Neuron (in vitro differentiated cells): ENCODE measurements around the gene RCAN3.
"Not testable (repeated sequence)": the region's sequence is repeated elsewhere in the genome, so short reads cannot be mapped to it uniquely, and the experiment has no call there.

Experiments
- H2AFZ ChIP-seq: one replicate; pipeline ENCODE4 v1.6.1; 2013; ENCODE audit warnings: low read depth, mild to moderate bottlenecking, inconsistent platforms, low read length, moderate library complexity
- H3K27me3 ChIP-seq: one replicate; pipeline ENCODE4 v1.6.1; 2013; ENCODE audit warnings: low read length; ENCODE audit not compliant: insufficient read depth
- H3K36me3 ChIP-seq: one replicate; pipeline ENCODE4 v1.6.1; 2013; ENCODE audit warnings: low read length; ENCODE audit not compliant: insufficient read depth
- H3K4me1 ChIP-seq: one replicate; pipeline ENCODE4 v1.6.1; 2013; ENCODE audit warnings: low read length; ENCODE audit not compliant: insufficient read depth
- H3K4me3 ChIP-seq: 2 replicates; pipeline ENCODE4 v1.5.1; 2013; ENCODE audit warnings: mild to moderate bottlenecking, low read length, moderate library complexity
- H3K9me3 ChIP-seq: one replicate; pipeline ENCODE4 v1.6.1; 2013; ENCODE audit warnings: low read length

Gene RCAN3

GRCh38 chr1:24502709-24503058 is at the start of gene RCAN3:
Gene RCAN3, plus strand, starts transcription at chr1:24502836. Its CDS starts 11,537 bp downstream, at chr1:24514373.
- no peaks in the 10 kb centered on the region for H3K36me3 ChIP-seq
- H2AFZ ChIP-seq: no peak within 1 kb of the TSS
- no peaks in the 10 kb centered on the region for H3K9me3 ChIP-seq
- peak within 1 kb of the TSS; percentile 37 for H3K4me3 ChIP-seq
- H3K27me3 ChIP-seq: peaks cover 55% of the 10 kb centered on the region
- H3K4me1 ChIP-seq: no peaks in the 10 kb centered on the region

- Histone ChIP-seq H3K27me3 (no peaks in the 10 kb centered on the region), H3K36me3 (no peaks in the 10 kb centered on the region), H3K9me3 (no peaks in the 10 kb centered on the region), H3K4me1 (no peaks in the 10 kb centered on the region), H3K4me3 (no peak overlapping the region), H2AFZ (no peak overlapping the region)
These were observed 49.6 kb upstream of the RCAN3 start for GRCh38 chr1:24452922-24453485.

DNA sequence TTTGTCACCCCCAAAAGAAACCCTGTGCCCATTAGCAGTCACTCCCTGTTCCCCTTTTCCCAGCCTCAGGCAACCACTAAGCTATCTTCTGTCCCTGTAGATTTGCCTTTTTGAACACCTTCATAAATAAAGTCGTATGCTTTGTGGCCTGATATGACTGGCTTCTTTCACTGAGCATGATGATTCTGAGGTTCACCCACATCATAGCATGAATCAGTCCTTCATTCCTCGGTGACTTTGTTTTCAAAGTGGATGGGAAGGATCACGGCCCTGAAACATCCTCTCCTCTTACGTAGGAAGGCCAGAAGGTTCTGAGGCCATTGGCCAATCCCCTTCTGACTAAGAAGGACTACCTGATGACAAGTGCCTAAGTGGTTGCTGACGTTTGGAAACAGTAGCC is 48.0 kb upstream of the RCAN3 start:
- Histone ChIP-seq H3K4me1 (no peaks in the 10 kb centered on the region), H2AFZ (no peak overlapping the region), H3K4me3 (no peak overlapping the region), H3K36me3 (no peaks in the 10 kb centered on the region), H3K27me3 (no peaks in the 10 kb centered on the region), H3K9me3 (no peaks in the 10 kb centered on the region)

DNA sequence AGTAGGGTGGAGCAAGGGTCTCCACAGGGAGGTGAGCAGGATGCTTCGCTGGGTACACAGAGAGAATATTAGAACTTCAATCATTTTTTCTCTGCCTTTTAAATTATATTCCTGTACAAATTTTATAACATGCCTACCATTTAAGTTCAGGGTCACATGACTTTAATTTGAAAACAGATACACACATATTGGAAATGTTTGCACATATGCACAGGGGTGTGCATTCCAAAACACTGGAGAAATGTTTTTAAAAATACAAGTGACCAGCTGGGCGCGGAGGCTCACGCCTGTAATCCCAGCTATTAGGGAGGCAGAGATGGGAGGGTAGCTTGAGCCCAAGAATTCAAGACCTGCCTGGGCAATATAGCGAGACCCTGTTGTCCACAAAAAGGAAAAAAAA is 47.4 kb upstream of the RCAN3 start:
- Histone ChIP-seq H3K4me1 (no peaks in the 10 kb centered on the region), H3K36me3 (no peaks in the 10 kb centered on the region), H2AFZ (no peak overlapping the region), H3K27me3 (no peaks in the 10 kb centered on the region), H3K9me3 (no peaks in the 10 kb centered on the region), H3K4me3 (no peak overlapping the region)

GRCh38 chr1:24457866-24458265 is 44.8 kb upstream of the RCAN3 start:
- H3K27me3 ChIP-seq: no peaks in the 10 kb centered on the region
- no peak overlapping the region for H2AFZ ChIP-seq
- no peaks in the 10 kb centered on the region for H3K36me3 ChIP-seq
- no peak overlapping the region for H3K4me3 ChIP-seq
- no peaks in the 10 kb centered on the region for H3K4me1 ChIP-seq
- H3K9me3 ChIP-seq: no peaks in the 10 kb centered on the region

- no peaks in the 10 kb centered on the region for H3K27me3 ChIP-seq
- no peak overlapping the region for H3K4me3 ChIP-seq
- H3K36me3 ChIP-seq: no peaks in the 10 kb centered on the region
- H3K4me1 ChIP-seq: peaks cover 11% of the 10 kb centered on the region
- no peak overlapping the region for H2AFZ ChIP-seq
- no peaks in the 10 kb centered on the region for H3K9me3 ChIP-seq
These were observed 42.9 kb upstream of the RCAN3 start for GRCh38 chr1:24459551-24460266.

GRCh38 chr1:24462128-24462527 is 40.5 kb upstream of the RCAN3 start:
- H3K4me3 ChIP-seq, H3K9me3 ChIP-seq, H3K27me3 ChIP-seq, H2AFZ ChIP-seq, H3K36me3 ChIP-seq: not testable (repeated sequence)
- H3K4me1 ChIP-seq: peaks cover 11% of the 10 kb centered on the region

- Histone ChIP-seq H3K4me3 (no peak overlapping the region), H3K9me3 (no peaks in the 10 kb centered on the region), H3K36me3 (no peaks in the 10 kb centered on the region)
These were observed 38.6 kb upstream of the RCAN3 start for GRCh38 chr1:24463776-24464735.

GRCh38 chr1:24465099-24465498 is 37.5 kb upstream of the RCAN3 start:
- Histone ChIP-seq H3K4me3 (no peak overlapping the region), H3K36me3 (no peaks in the 10 kb centered on the region), H3K4me1 (peaks cover 19% of the 10 kb centered on the region), H3K9me3 (no peaks in the 10 kb centered on the region), H2AFZ (no peak overlapping the region), H3K27me3 (no peaks in the 10 kb centered on the region)

More at GRCh38 chr1:24463776-24464735, 38.6 kb upstream of the RCAN3 start:
- no peak overlapping the region for H2AFZ ChIP-seq
- no peaks in the 10 kb centered on the region for H3K27me3 ChIP-seq
- peaks cover 19% of the 10 kb centered on the region for H3K4me1 ChIP-seq

- H3K9me3 ChIP-seq: no peaks in the 10 kb centered on the region
- no peaks in the 10 kb centered on the region for H3K27me3 ChIP-seq
- H2AFZ ChIP-seq: no peak overlapping the region
- no peaks in the 10 kb centered on the region for H3K36me3 ChIP-seq
- no peak overlapping the region for H3K4me3 ChIP-seq
- peaks cover 19% of the 10 kb centered on the region for H3K4me1 ChIP-seq
These were observed 37.0 kb upstream of the RCAN3 start for GRCh38 chr1:24465638-24466037.

GRCh38 chr1:24468685-24469316 is 33.8 kb upstream of the RCAN3 start:
- H3K36me3 ChIP-seq: no peaks in the 10 kb centered on the region
- H3K9me3 ChIP-seq: no peaks in the 10 kb centered on the region
- H3K4me3 ChIP-seq: no peak overlapping the region
- H3K27me3 ChIP-seq: no peaks in the 10 kb centered on the region
- peaks cover 12% of the 10 kb centered on the region for H3K4me1 ChIP-seq
- no peak overlapping the region for H2AFZ ChIP-seq

DNA sequence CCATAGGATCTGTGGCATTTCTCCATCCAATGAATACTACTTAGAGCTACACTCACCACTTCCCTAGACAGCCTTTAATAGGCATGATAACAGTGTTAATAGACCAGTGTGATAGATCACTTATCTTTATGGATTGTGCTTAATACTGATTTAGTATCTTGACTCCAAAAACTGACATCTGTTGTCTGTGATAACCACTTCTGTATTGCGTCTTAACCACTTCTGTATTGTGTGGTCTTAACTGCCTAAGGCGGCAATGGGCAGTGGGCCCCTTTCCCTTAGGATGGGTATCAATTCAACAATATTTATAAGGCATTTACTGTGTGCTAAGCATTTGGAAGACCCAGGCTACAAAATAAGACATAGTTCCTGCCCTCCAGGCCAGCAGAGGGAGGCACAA is 32.0 kb upstream of the RCAN3 start:
- Histone ChIP-seq H2AFZ (no peak overlapping the region), H3K4me3 (no peak overlapping the region), H3K4me1 (peaks cover 8% of the 10 kb centered on the region), H3K36me3 (no peaks in the 10 kb centered on the region), H3K9me3 (no peaks in the 10 kb centered on the region), H3K27me3 (no peaks in the 10 kb centered on the region)
